DMS53 (cell line): ENCODE data around the gene ELP4.
"Not testable (repeated sequence)": the region's sequence is repeated elsewhere in the genome, so short reads cannot be mapped to it uniquely, and the experiment has no call there.

Source experiments
- DNase-seq: peaks from one replicate; lab custom pipeline; 2025; lab: John Stamatoyannopoulos, UW

ELP4 gene

DNA sequence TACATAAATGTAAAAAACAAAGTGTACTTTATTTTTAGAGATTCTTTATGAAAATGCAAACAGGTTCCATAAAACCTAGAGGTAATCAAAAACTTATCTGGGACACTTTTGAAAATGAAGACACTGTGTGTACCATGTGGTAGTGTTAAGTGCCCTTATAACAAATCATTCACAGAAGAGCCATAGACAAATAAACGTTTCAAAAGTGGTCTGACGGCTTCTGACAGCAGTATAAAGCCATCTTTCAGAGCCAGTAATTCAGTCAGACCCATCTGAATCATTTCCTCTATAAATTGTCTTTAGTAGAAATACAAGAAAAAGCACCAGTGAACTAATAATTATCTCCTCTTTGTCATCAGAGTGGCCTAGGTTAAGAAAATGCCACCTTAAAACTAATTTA is 201.6 kb downstream of the ELP4 start:
- DNase-seq, result peak; percentile 88

DNA sequence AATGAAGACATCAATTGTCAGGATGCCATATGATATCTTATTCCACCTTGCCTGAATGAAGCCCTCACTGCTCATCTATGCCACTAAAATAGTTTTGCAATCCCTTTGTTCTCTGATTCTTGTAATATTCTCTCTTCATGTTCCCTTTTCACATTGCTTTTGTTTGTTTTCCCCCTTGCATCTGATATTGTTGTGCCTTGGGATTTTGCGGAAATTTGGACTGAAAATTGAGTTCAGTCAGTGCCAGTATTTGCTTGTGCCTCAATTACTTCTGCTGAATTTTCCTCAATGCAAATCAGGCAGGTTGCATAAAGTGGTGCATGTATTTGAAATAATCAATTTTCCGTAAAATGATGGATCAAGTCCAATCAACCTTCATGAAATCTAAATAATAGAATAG is 203.3 kb downstream of the ELP4 start:
- no peak for DNase-seq

DNA sequence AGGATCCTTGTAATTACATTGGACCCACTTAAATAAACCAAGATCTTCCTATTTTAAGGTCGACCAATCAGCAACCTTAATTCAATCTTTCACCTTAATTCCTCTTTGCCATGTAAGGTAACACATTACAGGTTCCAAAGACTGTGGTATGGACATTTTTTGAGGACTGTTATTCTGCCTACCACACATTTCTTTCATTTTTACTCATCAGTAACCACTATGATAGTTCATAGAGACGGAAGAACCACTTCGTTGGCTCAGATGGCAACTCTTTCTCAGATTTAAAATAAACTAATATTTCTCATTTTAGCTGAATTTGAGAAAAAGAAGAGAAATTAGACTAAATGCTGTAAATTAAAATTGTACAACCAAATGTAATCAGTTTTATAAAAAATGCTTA is 205.3 kb downstream of the ELP4 start:
- DNase-seq, result no peak

DNA sequence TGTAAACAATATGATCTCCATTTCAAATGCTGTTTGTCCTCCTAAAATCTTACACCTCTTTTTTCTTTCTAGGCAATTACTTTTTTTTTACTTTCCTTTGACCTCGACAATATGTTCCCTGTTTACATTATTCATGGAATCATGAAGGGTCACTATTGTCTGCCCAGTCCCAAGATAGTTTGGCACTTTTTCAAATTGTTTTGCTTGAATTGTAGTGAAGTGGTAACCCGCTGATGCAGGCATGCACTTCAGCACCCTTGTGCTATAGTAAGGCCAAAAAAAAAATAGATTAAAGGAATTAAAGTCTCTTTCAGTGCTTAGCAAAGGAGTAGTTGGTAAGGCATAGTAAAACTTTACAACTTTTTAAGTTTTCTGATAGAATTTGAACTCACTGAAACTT is 210.7 kb downstream of the ELP4 start:
- peak; percentile 45 for DNase-seq

DNA sequence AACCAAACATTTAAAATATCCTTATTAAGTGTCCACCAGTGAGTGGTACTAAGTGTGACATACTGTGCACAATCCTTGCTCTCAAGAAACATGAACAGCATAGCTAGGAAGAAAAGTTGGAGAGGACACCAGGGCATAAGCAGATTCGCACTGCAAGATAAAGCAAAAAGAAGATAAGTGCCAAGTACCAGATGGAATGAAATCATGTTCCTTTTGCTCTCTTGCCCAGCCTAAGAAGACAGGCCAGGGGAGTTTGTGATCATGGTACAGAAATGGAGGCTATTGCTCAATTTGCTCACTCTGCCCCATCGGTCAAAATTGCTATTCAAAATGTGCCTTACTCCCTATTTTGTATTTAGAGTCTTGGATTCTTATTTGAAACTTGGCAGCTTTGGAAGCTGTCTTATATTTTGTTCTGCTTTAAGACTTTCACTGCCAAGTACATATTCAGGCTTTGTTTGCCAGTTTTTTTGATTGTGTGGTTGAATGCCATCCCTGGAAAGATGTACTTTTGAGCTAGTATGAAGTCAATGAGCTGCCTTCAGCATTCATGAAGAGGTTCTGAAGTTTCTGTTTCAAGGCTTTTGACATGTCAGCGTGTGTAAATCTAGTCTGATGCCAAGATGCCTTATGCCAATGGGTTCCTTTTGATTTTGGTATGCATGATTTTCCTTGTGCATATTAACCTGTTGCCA is 211.3 kb downstream of the ELP4 start:
- DNase-seq, result no peak

DNA sequence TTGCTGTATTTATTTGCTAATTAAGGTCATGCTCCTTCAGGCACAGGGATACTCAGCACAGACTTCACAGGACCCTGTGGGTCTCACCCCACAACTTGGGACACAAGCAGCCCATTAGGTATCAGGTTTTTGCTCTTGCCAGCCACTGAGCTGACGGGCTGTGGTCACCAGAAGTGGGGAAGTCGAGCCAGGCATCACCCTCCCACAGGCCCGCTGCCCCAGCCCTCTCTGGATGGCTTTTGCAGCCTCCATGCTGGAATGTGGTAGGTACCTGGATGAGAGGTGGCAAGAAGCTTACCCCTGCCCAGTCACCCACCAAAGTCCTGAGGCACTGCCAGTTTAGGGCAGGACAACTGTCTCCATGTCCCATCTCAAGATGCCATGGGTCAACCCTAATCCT is 213.2 kb downstream of the ELP4 start:
- no peak for DNase-seq

DNA sequence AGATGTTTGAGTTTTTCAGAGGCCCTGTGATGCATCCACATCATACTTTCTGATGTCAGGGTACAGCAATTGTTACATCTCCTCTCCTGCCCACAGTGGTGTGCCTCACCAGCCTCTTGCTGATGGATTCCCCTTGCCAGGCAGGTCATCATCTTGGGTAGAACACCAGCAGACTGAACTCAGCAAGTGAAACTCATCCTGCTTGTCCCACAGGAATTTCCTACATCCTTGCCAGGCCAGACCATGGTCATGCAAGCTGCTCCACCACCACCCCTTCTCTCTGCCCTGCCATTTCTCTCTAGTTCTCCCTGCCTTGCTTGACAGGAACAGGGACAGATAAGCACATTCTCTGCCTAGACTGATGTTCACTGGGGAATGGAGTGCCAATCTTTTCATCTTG is 215.6 kb downstream of the ELP4 start:
- no peak for DNase-seq

DNA sequence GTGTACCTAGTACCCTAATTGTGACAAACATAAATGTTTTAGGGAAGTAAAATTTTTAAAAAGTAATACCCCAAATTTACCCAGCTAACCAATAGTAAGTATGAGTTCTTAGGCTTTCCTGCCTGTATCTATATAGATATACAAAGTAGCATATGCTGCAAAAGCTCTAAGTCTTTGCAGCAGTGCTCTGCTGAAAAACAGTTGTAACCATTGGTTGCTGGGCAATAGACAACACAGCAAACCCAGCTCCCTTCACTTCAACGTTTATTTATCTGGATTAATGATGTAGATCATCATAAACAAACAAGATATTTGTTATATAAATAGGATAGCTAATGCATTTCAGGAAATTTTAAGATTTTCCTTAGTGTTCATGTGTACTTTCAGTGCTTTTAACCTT is 218.9 kb downstream of the ELP4 start:
- no peak for DNase-seq

DNA sequence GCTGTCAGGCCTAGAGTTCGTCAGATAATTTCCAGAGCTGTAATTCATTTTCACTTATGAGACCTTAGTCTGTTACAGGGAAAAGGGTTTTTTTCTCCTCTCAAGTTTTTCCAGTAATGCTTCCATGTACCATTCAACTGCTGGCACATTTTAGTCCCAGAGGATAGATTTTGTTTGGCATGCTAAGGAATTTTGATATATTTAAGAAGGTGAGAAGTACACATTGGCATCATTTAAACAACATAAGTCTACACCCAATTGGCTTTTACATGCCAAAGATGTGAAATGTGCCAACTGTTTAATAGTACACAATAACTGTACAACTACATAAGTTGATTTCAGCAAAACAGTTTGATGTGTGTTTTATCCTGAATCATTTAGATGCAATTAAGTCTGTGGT is 230.6 kb downstream of the ELP4 start:
- DNase-seq, result no peak

DNA sequence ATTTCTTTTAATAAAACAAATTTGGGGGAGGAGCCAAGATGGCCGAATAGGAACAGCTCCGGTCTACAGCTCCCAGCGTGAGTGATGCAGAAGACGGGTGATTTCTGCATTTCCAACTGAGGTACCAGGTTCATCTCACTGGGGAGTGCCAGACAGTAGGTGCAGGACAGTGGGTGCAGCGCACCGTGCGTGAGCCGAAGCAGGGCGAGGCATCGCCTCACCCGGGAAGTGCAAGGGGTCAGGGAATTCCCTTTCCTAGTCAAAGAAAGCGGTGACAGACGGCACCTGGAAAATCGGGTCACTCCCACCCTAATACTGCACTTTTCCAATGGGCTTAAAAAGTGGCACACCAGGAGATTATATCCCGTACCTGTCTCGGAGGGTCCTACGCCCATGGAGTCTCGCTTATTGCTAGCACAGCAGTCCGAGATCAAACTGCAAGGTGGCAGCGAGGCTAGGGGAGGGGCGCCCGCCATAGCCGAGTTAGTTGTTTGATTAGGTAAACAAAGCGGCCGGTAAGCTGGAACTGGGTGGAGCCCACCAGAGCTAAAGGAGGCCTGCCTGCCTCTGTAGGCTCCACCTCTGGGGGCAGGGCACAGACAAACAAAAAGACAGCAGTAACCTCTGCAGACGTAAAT is 231.3 kb downstream of the ELP4 start:
- not testable (repeated sequence) for DNase-seq

DNA sequence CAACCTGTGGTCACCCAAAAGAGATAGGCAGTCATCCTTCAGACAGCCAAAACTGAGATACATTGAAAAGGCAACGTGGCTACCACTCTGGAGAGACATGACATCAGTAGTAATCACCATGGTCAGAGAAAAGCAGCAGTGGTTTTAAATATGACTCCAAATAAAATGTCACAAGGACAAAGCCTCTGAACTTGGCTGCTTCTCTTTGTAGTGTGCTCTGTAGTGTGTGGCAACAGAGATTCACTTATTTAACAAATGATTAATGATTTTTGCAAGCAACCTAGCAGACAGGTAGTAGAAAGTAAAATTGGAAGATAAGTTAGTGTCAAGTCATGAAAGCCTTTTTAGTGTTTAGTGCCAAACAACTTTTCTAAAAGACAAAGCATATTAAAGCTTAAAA is 238.0 kb downstream of the ELP4 start:
- no peak for DNase-seq

DNA sequence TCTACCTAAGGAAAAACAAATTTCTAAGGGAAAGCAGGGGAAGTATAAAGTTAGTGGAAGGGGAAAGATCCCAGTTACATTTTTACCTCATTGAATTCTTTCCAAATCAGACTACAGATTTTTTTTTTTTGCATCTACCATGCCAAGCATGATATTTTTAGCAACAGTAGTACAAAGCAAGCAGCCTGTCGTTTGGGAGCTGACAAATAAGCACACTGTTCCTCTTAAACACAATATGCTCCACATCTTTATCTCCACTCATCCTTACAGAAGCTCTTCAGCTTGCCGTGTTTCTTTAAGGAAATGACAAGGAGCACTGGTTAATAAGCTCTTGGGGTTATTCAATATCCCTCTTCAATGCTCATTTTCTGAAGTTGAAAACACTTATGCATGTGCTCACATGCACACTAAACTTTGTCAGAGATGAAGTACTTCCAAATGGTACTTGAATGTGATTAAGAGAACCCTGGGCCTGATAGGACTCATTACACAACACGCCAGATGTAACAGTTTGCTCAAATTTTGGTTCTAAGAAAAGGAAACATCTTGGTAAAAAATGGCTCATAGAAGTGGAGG is 247.8 kb downstream of the ELP4 start:
- peak; percentile 11 for DNase-seq

DNA sequence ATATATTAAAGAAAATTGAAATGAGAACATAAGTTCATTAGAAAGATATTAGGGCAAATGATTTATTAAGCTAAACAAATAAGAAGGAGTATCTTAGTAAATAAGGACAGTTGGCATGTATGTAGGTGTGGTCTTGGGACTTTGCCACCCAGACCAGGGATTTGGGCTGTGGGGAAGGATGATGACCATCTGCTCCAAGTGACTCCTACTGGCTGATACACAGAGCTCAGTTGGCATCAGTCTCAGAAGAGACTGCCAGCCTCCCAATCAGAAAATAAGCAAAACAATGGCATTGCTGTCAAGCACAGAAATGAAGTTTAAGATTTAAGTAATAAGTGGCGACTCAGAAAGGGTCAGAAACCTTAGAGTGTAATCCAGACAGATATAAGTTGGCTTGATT is 252.1 kb downstream of the ELP4 start:
- DNase-seq, result no peak

DNA sequence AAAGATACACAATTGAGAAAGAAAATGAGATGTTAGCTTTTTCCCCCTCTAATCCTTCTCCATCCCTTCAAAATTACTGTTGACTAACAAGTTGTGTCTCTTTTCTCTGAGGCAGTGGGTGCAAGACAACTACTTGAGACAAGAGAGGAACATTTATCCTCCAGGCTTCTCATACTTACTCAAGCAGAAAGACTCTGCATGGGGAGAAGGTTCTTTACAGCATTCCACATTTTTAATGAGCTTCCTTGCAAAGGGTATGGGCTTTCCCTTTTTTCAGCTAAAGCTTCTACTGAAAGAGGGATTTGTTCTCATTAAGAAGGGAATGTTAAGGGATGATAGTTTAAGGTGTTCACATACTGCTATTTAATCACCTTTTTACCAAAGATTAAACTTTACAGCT is 253.7 kb downstream of the ELP4 start:
- no peak for DNase-seq

DNA sequence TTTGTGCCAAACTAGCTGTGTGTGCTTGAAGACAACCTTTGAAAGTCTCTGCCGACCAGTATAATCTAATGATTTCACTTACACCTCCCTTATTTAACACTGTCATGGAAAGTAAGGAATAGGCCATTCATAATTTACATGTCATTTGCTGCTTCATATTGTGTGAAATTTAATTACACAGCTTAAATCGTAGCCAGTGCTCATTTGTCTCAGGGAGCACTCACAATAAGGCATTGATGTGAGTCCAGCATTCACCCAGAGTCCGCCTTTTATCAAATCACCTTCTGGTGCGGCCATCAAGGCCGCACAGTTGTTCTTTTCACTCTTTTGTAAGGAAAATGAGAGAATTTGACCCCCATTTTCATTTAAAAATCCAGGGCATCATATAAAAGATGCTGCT is 254.7 kb downstream of the ELP4 start:
- no peak for DNase-seq

DNA sequence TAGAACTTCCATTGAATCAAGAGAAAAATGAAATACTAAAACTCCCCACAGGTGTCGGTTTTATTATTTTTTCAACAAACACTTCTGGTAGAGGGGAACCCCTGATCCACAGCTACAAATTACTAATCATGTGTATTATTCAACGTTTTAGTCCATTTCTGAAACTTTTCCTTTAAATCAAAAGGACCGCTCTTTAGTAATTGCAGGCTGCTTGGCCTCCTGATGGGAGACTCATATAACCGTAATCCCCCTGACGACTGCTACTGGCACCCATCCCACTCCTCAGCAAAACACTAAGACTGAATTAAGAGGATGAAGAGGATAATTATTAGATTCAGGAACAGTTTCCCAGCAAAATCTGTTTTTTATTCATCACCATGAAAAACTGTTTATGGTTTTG is 255.2 kb downstream of the ELP4 start:
- DNase-seq, result no peak

DNA sequence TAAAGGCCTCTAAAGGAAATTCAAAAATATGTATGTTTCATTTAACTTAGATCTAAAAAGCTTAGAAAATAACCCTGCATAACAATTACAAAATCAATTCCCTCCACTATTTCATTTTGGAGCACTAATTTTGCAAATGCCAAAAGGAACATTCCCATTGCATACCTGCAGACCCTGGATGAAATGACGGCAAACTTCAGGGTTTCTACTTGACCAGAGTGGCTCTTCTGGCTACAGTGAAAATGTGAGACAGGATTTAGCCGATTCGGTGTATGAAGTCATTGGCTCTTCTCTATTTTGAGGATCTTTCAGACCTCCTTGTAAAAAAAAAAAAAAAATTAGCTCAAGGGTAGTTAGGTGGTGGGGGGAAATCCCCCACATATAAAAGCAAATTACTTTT is 257.5 kb downstream of the ELP4 start:
- no peak for DNase-seq

DNA sequence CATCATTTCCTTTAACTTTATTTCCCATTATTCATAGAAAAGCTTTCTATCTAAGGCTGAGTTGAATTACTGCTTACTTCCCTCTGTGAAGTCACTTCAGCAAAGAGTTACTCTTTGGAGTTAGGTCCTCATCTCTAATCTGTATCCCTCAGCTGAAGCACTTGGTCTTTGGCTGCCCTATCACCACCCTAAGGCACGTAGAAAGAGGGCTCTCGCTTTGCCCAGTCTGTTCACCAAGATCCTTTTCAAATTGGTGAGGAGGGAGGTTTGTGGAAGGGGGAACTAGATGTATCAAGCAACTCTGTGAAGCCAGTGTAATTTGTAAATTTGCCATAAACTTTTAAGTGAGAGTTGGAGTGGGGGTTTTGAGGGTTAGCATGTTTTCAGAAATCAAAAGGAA is 258.1 kb downstream of the ELP4 start:
- no peak for DNase-seq

DNA sequence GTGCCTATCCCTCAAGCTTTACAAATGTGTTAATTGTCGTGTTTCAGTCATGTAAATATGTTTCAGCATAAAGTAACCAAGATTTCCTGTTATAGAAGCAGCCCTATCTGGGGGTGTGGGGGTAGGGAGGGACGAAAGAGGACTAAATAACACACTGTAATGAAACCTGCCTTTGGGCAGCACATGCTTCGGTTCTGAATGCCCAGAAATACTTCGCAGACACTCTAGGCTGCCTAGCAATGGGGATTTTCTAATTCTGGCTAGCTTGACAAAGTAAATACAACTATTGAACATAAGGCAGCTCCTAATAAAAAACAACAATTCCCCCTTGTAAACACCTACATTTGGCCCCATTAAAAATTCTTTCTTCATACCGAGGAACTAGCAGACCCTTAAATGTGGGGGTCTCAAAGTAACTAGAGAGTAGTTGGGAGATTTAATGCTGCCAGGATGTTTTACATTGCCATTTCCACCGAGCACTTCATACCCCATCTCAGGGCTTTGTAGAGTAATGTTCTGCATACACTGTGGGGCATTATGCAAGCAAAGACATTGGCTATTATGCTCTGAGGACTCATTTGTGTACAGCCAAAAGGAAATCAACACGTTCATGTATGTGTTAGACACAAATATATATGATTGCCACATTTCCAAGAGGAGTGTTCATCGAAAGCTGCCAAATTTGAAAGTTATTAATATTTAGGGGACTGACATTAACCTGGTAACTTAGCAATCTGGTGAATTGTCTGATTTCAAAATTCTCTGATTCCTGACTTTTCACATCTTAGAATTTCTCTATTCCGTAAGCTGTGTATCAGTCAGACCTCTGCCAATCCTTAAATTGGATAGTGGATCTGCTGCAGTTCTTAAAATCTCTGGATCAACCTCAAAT is 259.4 kb downstream of the ELP4 start:
- no peak for DNase-seq

DNA sequence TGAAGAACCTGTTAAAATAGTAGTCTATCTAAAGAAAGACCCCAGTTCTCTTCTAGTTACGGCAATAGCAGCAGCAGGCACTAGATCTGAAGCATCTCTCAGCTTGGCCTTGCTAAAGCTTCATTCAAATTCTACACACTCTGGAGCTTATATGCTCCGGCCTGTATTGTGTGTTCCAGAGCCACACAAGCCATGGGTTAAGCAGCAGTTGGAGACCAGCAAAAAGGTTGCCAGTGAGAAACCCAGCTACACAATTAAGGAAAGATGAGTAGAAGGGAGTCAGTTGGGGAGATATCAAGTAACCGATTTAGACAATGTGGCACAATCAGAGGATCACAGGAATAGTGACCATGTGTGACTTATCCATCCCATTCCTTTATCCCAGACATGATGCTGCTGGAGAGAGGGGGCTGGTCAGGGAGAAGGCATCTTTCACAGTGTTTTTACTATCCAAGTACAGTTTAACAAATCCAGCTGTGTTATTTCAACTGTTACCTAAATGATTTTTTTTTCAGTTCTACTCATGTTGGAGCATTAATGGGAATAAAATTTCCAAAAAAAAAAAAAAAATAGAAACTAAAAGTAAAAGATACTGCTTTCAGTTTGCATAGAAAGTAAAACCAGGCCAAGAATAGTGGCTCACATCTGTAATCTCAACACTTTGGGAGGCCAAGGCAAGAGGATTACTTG is 260.6 kb downstream of the ELP4 start:
- DNase-seq, result no peak

DNA sequence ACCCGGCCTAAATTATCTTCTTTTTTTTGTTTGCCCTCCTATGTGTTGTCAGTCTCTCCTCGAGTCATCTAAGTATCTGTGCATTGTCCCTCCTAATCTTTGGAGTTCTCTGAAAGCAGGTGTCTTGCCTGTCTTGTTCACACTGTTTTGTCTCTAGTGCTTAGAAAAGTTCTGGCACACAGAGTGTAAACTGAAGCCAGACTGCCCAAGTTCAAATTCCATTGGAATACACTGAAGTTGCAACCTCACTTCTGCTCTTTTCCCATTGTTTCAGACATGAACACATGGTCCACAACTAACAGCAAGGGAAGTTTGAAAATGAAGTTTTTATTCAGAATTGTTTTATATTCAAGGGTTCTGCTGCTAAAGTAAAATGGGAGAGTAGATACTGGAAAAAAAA is 262.8 kb downstream of the ELP4 start:
- no peak for DNase-seq

DNA sequence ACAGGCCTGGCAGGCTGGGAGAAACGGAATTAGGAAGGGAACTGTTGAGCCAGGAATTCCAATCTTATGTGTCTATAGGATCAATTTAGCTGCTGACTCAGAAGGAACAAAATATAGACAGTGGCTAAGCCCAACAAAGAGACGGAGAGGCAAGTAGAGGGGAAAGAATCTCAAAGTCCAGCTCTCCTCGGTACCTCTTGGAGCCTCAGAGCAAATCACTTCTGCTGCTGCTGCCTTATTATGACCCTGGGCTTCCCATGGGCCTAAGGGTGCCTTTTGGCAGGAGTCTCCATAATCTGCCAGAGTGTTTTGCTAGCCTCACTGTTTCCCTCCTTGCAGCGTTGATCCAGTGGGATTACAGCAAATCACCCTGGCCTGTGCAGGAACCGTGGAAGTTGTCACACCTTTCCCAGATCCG is 269.8 kb downstream of the ELP4 start:
- DNase-seq, result no peak
